ENCODE data around the gene ATP6V1G1.
"Not testable (repeated sequence)": the region's sequence is repeated elsewhere in the genome, so short reads cannot be mapped to it uniquely, and the experiment has no call there.

Gene ATP6V1G1

DNA sequence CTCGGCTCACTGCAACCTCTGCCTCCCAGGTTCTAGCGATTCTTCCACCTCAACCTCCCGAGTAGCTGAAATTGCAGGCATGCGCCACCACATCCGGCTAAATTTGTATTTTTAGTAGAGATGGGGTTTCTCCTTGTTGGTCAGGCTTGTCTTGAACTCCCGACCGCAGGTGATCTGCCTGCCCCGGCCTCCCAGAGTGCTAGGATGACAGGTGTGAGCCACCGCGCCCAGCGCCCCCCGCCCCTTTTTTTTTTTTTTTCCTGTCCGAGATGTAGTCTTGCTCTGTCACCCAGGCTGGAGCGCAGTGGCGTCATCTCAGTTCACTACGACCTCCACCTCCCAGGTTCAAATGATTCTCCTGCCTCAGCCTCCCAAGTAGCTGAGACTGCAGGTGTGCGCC, 6.6 kb downstream of the ATP6V1G1 start:
- H3K27me3 ChIP-seq: no peaks in the 10 kb centered on the region
- DNase-seq: no peak
- no peaks in the 10 kb centered on the region for H3K9me3 ChIP-seq
- no peaks in the 10 kb centered on the region for H3K4me1 ChIP-seq
- H3K36me3 ChIP-seq: peaks cover 52% of the 10 kb centered on the region
- no peak overlapping the region for H3K4me3 ChIP-seq (ENCODE audit: low read depth, low read length)
- TF ChIP-seq, protein P1, sequence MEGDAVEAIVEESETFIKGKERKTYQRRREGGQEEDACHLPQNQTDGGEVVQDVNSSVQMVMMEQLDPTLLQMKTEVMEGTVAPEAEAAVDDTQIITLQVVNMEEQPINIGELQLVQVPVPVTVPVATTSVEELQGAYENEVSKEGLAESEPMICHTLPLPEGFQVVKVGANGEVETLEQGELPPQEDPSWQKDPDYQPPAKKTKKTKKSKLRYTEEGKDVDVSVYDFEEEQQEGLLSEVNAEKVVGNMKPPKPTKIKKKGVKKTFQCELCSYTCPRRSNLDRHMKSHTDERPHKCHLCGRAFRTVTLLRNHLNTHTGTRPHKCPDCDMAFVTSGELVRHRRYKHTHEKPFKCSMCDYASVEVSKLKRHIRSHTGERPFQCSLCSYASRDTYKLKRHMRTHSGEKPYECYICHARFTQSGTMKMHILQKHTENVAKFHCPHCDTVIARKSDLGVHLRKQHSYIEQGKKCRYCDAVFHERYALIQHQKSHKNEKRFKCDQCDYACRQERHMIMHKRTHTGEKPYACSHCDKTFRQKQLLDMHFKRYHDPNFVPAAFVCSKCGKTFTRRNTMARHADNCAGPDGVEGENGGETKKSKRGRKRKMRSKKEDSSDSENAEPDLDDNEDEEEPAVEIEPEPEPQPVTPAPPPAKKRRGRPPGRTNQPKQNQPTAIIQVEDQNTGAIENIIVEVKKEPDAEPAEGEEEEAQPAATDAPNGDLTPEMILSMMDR (IDR thresholded peaks at IDR 0.05; ENCODE audit: low read depth, low read length): no peak

DNA sequence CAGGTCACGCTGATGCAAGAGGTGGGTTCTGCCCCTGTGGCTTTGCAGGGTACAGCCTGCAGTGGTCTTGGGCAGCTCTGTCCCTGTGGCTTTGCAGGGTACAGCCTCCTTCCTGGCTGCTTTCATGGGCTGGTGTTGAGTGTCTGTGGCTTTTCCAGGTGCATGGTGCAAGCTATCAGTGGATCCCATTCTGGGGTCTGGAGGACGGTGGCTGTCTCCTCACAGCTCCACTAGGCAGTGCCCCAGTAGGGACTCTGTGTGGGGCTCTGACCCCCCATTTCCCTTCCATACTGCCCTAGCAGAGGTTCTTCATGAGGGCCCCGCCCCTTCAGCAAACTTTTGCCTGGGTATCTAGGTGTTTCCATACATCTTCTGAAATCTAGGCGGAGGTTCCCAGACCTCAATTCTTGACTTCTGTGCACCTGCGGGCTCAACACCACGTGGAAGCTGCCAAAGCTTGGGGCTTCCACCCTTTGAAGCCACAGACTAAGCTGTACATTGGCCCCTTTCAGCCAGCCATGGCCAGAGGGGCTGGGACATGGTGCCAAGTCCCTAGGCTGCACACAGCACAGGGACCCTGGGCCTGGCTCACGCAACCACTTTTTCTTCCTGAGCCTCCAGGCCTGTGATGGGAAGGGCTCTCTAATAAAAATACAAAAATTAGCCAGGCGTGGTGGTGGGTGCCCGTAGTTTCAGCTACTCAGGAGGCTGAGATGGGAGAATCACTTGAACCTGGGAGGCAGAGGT, 13.1 kb downstream of the ATP6V1G1 start:
- DNase-seq; H3K4me3 ChIP-seq (ENCODE audit: low read depth, low read length): not testable (repeated sequence)
- peaks cover 23% of the 10 kb centered on the region for H3K36me3 ChIP-seq

GRCh38 chr9:114601787-114602186, 14.2 kb downstream of the ATP6V1G1 start:
- H3K9me3 ChIP-seq; DNase-seq; H3K4me1 ChIP-seq; H3K27me3 ChIP-seq; H3K4me3 ChIP-seq (ENCODE audit: low read depth, low read length): not testable (repeated sequence)
- H3K36me3 ChIP-seq: peaks cover 22% of the 10 kb centered on the region

More for the DNA sequence above, 13.1 kb downstream of the ATP6V1G1 start:
- H3K27me3 ChIP-seq, H3K4me1 ChIP-seq, H3K9me3 ChIP-seq: not testable (repeated sequence)

DNA sequence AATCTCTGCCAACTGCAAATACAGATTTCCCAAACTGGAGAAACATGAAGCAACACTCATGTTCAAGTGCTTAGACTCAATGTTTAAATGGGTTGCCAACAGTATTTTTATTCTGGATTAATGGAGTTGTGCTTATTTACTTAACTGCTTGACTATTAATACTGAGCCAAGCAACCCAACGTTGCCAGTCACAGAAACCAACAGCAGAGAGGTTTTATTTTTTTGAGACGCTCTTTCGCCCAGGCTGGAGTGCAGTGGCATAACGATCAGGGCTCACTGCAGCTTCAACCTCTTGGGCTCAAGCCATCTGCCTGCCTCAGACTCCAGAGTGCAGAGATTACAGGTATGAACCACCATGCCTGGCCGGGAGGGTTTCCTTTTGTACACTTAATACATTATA, 15.1 kb downstream of the ATP6V1G1 start:
- H3K27me3 ChIP-seq: no peaks in the 10 kb centered on the region
- no peaks in the 10 kb centered on the region for H3K9me3 ChIP-seq
- DNase-seq: no peak
- peaks cover 17% of the 10 kb centered on the region for H3K36me3 ChIP-seq
- TF ChIP-seq, protein P1 (IDR thresholded peaks at IDR 0.05; ENCODE audit: low read depth, low read length): no peak
- no peak overlapping the region for H3K4me3 ChIP-seq (ENCODE audit: low read depth, low read length)
- H3K4me1 ChIP-seq: no peaks in the 10 kb centered on the region

DNA sequence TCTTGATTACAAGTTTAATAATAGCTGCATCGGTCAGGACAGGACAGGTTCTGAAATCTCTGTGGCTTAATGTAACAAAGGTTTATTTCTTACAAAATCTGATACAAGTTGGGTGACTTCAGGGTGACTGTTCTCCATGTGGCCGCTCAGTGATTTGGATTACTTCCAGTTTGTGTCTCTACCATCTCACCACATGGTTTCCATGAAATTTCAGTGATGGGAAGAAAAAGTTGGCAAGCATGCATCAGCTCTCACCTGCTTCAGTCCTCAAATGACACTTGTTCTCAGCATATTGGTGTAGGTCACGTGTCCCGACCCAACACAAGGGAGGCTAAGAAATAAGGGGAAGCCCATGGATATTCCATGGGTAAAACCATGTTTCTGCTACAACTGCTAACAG, 15.7 kb downstream of the ATP6V1G1 start:
- Histone ChIP-seq H3K4me3 (ENCODE audit: low read depth, low read length) (no peak overlapping the region), H3K9me3 (no peaks in the 10 kb centered on the region), H3K36me3 (peaks cover 13% of the 10 kb centered on the region), H3K27me3 (no peaks in the 10 kb centered on the region), H3K4me1 (no peaks in the 10 kb centered on the region)
- TF ChIP-seq, protein P1 (IDR thresholded peaks at IDR 0.05; ENCODE audit: low read depth, low read length): no peak
- no peak for DNase-seq

DNA sequence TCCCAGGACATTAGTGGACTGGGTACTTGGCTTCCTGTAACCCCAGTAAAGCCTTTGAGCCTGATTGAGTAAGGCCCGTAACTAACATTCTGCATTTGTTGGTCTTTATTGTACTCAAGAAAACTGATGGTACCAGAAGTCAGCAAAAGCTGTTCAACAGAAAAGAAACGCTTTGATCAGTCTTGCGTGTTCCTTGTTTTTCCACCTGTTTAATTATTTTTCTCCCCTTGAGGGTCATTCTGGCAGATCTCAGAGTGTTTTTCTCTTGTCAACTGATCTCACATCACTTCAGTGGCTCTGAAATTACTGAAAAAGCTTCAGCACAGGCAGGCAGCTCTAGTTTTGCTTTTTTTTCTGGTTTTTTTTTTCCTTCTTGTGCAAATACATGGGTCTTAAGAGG, 17.4 kb downstream of the ATP6V1G1 start:
- H3K36me3 ChIP-seq: peaks cover 1% of the 10 kb centered on the region
- TF ChIP-seq, protein P1 (IDR thresholded peaks at IDR 0.05; ENCODE audit: low read depth, low read length): no peak
- H3K9me3 ChIP-seq: no peaks in the 10 kb centered on the region
- no peaks in the 10 kb centered on the region for H3K27me3 ChIP-seq
- DNase-seq: no peak
- no peak overlapping the region for H3K4me3 ChIP-seq (ENCODE audit: low read depth, low read length)
- no peaks in the 10 kb centered on the region for H3K4me1 ChIP-seq

GRCh38 chr9:114606068-114606467, 18.5 kb downstream of the ATP6V1G1 start:
- Histone ChIP-seq H3K4me3 (ENCODE audit: low read depth, low read length) (no peak overlapping the region), H3K36me3 (no peaks in the 10 kb centered on the region), H3K4me1 (no peaks in the 10 kb centered on the region), H3K9me3 (no peaks in the 10 kb centered on the region), H3K27me3 (no peaks in the 10 kb centered on the region)
- DNase-seq: peak; percentile 39
- TF ChIP-seq, protein P1 (IDR thresholded peaks at IDR 0.05; ENCODE audit: low read depth, low read length): peak; percentile 31

Measured in BE2C (cell line).